Medulla oblongata (tissue), 1 donor: ENCODE results near the gene LPAR1.

Experiments used
- DNase-seq: peaks from one replicate; pipeline ENCODE4 v3.0.0-alpha.2; 2015; ENCODE audit errors: extremely low spot score

Gene LPAR1

DNA sequence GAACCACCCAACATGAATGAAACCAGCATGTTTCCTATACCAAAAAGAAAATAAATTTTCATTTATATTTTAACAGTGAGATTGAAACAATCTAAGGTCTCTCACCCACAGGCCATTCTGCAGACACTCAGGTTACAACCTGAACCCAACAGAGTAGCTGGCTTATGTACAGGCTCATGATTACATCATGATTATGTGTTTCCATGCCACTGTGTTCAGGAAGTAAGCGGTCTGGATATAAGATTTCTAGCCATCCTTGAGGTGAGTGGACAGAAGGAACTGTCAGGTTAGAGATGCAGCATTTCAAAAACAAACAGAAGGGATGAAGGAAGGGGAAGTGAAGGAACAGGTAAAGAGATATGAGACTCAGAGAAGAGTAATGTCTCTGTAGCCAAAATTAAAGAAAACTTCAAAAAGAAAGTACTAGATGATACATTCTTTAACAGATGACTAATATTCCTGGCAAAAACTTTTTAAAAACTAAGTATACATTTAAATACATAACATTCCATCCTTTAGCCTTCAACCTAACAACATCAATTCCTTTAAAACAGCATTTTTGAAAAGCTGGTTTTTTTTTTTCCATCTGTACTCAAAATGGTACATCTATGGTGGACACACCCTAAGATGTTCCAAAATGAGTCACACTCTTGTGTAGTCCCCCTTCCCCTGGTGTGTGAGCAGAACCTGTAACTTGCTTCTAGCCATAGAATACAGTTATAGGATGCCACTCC lies 119.8 kb downstream of the LPAR1 start:
- no peak for DNase-seq

DNA sequence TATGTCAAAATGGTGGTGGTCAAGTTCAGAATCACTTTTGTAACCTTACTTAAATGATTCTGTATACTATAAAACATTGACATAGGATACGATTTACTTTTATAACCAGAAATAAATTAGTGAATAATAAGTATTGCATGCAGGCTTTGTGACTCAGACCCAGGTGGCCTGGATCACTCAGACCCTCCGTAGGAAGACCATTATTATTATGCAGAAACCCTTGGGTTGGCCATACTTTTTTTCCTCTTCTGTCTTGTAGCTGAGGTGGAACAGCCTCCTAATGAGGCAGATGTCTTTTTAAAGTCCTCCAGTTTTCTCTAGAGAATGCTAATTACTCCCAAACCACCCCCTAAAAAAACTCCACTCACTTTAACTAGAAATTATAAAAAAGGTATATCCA lies 121.9 kb downstream of the LPAR1 start:
- DNase-seq = no peak

DNA sequence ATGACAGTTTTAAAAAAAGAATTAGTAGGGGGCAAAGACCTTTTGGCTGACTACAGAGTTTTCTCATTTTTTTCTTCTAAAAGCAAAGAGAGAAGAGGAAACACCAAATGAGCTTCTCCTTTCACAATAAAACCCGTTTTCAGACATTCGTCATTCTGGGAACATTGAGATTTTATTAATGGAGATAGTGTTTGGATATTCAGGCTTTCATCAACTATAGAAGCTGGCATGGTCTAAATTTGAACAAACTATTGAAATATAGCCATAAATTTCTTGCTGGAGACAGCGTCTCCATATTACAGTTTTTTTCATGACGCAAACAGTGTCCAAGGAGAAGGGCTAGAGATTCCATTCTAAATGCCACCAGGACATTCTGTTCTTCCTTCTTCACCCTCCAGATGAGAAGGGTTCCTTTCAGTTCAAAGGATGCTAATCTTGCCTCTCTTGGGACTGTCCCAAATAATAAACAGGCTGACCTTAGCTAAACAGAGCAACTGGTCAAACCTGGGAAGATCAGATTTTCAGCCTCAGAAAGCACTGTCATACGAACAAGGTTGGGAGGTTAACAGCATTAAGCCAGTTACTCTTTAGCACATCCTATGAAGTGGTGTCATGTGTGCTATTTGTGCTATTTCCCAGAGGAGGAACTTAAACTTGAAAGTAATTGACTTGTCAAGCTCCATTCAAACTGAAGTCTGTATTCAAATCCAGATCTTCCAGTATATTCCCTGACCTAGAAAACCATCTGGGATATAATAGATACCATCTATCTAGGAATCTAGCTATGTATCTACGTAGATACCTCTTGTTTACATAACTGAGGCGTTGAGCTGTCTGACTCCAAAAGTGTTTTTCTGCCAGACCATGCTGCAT lies 125.6 kb downstream of the LPAR1 start:
- peak; percentile 28 for DNase-seq

DNA sequence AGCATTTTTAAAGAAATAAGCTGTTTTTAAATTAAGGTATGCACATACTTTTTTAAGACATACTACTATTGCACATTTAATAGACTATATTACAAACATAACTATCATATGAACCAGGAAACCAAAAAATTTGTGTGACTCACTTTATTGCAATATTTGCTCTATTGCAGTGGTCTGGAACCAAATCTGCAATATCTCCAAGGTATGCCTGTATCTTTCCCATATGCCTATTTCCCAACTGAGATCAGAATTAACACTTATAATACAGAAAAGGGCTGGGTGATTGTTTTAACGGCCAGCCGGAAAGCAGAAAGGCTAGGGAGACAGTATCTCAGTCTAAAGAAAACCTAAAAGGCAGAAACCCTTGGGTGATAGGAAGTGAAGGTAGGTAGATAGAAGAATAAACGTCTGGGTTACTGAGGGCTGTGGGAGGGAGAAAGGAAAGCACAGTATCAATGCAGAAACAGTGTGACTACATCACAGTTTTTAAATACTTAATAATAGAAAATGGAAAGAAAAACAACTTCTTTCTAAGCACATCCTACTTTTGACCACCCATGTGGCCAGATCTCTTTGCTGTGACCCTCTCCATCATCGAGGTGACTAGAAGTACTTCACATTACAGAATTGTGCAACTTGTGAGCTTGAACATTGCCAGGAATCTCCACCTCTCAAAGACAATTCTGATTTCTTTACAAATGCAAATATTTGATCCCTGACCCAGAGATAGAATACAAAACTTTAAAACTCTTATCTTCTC lies 126.4 kb downstream of the LPAR1 start:
- peak; percentile 25 for DNase-seq

DNA sequence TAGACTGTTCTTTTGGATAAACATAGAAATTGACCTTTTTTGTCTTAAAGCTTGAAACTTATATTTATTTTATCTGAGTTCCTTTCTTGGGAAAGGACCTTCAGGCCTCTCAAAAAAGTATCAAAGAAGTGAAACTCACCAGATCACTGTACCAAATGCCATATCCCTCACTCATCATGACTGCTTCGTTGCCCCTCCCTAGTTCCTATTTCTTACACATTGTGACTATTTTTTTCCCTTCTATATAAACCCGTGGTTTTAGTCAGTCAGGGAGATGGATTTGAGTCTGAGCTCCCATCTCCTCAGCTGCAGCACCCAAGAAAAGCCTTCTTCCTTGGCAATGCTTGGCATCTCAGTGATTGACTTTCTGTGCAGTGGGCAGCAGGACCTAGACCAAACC lies 129.4 kb downstream of the LPAR1 start:
- DNase-seq = no peak

DNA sequence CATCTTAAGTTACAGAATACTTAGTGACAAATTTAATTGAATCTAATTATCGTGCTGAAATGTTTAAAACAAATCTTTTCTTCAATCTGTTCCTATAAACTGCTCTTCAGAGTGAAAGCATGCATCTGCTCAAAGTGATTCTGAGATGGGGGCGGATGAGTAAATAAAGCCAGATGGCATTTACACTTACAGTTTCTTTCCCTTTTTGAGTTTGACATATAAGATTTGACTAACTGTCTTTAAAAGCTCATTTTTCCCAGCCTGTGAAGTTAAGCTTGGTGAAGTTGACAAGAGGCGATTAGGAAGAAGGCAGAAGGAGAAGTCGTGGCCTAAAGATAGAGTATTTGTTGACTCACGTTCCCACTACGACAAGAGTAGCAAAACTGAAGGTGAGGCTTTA lies 137.4 kb downstream of the LPAR1 start:
- DNase-seq = no peak

DNA sequence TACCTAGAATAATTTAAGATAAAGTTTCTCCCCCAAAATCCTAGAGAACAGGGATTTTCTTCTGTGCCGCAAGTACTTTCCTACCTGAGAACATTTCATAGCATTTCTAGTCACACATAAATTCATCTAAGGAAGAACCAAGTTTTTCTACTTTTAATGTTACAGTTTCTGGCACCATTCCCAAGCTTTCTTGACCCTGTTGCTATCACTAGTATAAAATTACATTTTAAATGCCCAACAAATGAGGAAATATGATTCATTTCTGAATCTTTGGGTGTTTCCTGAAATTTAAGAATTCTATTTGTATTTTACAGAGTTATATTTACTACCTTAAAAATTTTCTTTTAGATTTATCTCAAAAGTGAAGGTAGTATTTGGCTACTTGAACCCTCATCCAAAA lies 137.8 kb downstream of the LPAR1 start:
- DNase-seq = no peak

DNA sequence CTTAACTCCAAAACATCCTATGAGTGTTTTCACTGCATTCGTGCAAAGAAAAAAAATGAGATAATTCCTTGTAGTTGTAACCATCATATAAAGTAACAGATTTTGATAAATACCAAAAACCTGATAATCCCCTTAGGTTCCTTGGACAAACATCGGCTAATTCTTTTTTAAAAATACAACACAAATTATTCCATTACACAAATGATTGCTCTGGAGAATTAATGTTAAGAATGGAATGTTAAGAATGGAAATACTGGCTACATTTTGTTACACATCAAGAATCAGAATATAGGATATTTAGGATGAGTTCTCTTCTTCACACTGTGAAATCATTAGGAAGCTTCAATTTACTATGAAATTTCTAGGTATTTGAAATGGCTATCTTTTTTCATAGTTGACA lies 139.4 kb downstream of the LPAR1 start:
- DNase-seq = no peak

DNA sequence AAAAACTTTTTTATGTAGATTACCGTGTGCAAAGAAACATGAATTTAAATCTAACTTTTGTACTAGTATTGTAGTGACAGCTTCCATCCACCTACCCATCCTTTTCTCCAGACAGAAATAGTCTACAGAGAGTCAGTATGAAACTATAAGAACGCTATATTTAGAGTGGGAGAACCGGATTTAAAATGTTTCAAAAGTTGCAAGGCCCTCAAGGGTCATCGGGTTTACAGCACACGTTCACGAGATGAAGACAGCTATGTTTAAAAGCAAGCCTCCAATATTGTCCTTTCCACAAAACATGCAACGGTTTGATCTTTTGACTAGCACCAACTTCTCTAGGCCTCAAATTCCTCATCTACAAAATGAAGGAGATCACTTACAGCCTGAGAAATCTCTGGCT lies 139.9 kb downstream of the LPAR1 start:
- DNase-seq = no peak

DNA sequence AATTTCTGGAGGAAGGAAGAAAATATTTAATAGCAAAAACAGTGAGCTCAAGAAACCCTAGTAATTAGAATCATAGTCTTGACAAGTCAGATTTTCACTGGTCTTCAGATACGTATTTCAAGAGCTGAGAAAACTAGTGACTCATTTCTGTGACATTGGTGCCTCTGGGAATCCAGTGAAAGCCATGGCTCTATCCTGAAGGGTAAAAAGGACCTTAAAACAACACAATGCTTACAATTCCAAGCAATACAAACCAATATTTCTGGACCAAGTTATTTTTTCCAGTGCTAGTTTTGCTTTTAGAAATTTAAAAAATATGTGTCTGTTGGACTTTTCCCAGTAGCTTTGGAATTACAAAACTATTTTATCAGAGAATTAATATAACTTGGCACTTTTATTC lies 140.3 kb downstream of the LPAR1 start:
- no peak for DNase-seq

DNA sequence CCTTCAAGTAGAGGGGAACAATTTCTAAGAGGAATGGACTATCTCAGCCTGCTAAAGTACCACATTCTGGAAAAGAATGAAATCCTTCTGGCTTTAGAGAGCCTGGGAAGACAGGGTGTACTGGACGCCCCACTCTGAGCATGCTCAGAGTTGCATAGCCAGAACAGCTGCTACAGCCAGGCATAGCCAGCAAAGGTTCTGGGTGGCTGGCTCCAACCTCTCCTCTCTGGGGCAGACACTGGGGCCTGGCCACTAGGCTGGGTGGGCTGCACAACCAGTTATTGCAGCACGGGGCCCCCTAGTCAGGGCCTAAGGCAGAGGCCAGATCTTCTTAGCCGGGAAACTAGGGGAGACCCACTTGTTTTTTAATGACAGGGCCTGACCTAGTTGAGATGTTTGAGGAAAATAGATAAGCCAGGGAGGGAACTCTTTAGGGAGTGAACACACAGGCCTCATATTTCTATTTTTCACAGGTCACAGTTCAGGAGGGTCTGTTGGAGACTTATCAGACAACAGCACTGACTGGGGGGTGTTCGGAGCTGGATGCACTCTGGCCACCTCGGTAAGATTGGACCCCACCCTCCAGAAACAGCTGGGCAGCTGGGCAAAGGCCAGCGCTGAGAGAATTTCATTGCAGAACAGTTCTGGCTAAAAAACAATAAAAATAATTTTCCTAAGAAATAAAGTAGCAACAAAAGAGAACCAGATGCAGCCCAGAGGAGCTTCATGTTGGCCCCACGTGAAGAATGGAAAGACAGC lies 142.9 kb downstream of the LPAR1 start:
- no peak for DNase-seq

DNA sequence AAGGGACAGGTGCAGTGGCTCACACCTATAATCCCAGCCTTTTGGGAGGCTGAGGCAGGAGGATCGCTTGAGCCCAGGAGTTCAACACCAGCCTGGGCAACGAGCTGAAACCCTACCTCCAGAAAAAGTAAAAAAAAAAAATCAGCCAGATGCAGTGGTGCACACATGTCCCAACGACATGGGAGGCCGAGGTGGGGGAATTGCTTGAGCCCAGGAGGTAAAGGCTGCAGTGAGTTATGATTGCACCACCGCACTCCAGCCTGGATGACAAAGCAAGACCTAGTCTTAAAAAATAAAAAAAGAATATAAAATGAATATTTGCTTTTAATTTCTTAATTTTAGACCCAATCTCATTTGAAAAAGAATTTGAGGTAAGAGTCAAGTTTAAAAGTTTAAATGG lies 143.5 kb downstream of the LPAR1 start:
- no peak for DNase-seq

DNA sequence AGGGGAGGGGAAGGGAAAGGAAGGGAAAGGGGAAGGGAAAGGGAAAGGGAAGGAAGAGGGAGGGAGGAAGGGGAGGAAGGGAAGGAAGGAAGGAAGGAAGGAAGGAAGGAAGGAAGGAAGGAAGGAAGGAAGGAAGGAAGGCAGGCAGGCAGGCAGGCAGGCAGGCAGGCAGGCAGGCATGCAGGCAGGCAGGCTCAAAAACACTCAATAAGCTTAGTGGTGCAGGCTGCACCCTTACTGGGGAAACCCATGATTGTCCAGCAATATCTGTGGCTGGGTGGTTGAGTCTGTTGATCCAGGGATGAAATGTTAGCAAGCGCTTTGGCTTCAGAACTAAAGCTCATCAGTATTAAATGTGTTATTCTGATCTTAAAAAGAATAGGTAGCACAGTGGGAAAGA lies 145.6 kb downstream of the LPAR1 start:
- DNase-seq = no peak

DNA sequence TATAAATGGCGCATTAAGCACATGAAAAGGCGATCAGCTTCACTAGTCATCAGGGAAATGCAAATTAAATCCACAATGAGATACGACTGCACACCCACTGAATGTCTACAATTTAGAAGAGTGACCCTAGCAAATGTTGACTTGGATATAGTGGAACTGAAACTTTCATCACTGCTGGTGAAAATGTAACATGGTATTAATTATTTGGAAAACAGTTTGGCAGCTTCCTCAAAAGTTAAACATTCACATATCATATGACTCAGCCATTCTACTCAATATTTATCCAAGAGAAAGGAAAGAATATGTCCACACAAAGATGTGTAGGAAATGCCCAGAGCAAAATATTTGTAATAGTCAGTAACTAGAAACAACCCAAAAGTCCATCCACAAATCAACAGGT lies 146.5 kb downstream of the LPAR1 start:
- DNase-seq = no peak

DNA sequence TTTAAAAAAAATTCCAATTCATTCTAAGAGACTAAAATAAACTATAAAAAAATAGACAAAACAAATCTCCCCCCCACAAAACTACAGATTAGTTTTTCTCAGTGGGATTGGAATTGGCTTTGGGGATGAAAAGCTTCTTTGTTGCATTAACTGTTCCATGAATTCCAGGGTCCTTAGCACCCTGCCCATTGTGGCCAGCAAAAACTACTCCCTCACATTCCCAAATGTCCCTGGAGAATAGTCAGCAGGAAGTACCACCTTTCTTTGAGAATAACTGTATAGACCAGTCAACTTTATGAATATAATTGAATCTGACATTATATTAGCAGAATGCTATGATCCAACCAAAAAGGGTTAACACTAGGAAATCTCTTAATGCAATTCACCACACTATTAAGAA lies 147.9 kb downstream of the LPAR1 start:
- no peak for DNase-seq

DNA sequence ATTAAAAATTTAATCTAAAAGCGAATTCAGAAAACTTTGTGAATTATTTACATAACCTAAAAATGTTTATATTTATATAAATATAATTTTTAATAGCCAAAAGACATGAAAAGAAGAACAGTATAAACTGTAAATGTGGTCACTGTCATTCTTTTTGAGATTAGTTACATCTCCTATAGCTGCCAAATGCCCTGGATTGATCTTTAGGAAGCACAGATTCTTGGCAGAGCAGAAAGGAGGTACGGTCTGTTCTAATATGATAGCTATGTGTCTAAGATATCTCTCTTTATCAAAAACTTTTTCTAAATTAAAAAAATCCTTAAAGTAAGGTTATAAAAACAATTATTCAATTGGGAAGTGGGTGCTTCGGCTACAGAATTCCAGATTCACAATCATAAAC lies 151.0 kb downstream of the LPAR1 start:
- DNase-seq = no peak

DNA sequence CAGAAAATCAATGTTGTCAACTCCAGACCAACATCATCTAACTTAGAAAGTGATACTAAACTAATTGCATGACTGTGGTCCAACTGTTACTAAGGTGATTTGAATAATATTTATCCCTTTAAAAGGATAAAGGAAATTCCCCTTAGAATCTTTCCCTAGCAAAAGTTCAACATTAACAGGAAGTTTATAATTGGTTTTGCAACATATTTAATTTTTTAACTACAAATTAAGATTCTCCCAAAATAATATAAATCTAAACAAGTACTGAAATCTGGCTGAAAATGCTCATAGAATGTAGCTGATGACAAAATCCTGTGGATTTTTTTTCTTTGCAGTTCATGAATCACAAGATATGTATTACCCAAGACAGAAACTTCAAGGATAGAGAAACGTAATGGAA lies 151.4 kb downstream of the LPAR1 start:
- DNase-seq = no peak

DNA sequence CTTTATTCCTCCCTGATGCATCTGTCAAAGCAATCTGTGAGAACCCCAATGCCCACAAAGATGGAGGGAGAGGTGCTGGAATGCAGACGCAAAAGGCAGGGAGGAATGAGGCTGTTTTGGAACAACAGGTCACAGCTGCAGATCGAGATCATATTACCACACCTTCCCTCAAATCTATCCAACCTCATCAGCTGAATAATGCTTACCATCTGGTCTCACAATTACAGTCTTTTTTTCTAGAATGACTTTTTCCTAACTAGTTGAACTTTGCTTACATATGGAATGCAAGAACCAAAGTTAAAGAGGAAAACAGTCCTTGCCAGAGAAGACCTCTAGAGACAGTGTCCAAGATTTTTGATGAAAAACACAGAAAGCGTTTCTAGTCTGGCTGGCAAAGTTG lies 158.1 kb downstream of the LPAR1 start:
- no peak for DNase-seq

DNA sequence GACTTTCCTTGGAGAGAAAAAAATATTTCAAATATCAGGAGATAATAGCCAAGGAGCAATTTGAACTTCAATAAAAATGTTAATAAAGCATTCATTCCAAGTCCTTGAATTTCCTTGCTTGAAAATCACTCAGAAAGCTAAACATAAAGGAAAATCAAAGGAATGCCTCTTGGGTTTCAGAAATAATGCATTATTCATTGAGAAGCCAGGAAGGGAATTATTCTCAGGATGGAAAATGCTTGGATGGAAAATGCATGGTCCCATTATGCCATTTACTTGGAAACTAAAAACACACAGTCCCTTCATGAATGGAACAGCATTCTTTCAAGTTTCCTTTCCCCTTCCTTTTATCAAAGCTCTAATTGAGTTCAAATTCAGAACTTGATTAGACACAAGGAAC lies 160.9 kb downstream of the LPAR1 start:
- DNase-seq = peak; percentile 27

DNA sequence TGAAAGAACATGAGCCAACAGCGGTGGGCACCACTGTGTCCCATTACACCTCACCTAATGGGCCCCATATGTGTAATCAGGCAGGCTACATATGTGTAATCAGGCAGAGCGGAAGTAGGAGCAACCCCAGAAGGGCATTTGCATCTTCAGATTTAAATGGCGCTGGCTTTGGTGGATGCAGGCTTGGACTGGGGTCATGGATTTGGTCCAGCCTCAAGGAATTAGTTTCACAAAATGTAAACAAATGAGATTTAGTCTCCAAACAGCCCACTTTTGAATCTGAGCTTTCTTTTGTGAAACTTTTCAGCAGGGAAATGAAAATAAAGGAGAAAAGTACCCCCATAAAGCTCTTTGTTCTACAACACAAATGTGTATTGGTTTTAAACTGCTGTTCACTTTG lies 161.3 kb downstream of the LPAR1 start:
- no peak for DNase-seq

DNA sequence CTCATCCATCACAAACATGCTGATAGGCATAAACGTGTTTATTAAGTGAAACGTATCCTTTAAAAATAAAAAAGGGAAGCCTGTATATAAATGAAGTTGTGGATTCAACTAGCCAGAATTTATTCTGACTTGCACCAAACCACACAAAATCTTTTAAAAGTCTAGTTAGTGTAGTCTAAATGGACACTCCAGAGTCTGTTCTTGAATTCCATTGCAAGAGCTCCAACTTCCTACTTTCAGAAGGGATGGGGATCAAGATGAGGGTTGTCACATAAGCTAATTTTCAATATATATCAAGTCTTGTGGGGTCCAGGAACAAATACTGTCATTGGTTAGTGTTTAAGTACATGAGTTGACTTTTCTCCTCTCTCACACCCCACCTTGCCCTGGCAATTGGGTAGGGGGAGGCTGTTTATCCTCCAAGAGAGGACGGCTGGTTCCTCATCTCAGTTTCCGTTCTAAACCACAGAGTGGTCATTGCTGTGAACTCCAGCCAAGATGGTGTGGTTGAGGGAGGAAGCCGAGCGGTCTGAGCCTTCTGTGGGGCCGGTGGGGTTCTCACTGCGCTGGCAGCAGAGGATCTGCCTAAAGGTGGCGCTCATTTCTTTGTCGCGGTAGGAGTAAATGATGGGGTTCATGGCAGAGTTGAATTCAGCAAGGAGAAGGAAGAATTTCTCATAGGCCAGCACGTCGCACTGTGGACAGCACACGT lies 163.2 kb downstream of the LPAR1 start:
- DNase-seq = peak; percentile 89
